ENCODE data around the gene BCL2A1.

- no peak for TF ChIP-seq CTCF (IDR thresholded peaks at IDR 0.05)
- TF ChIP-seq ZFX (IDR thresholded peaks at IDR 0.05; ENCODE audit: borderline replicate concordance) = no peak
These were observed 18.7 kb downstream of the BCL2A1 start for GRCh38 chr15:79952329-79952728.

Data from 22Rv1 (cell line).